Inflammatory macrophage (primary cell): ENCODE results near the gene PSMB1.

Source experiments
- DNase-seq, 2 donors: peaks; one replicate each; pipeline ENCODE4 v3.0.0-alpha.2; 2020 to 2022
- total RNA-seq, 18 experiments: gene quantifications; one replicate each; lab custom pipeline; 2026; ENCODE audit warnings: mixed read lengths in 6 of 18, inconsistent platforms in 2 of 18; lab: John Stamatoyannopoulos, UW

Gene PSMB1
- 81.8 to 150 (median 118) reads per million in 18 experiments for total RNA-seq

- DNase-seq = peak; percentile 91 to 96
These were observed at the start of gene PSMB1 for GRCh38 chr6:170552765-170553533. Gene PSMB1 (minus strand): TSS chr6:170553307. CDS start chr6:170553242, 65 bp downstream.

- DNase-seq = no peak
These were observed 44.2 kb upstream of the PSMB1 start for GRCh38 chr6:170597278-170597677.

GRCh38 chr6:170596426-170596825 lies 43.3 kb upstream of the PSMB1 start:
- DNase-seq = no peak

GRCh38 chr6:170590725-170591124 lies 37.6 kb upstream of the PSMB1 start:
- no peak for DNase-seq

- no peak for DNase-seq
These were observed 31.9 kb upstream of the PSMB1 start for GRCh38 chr6:170584954-170585498.

- DNase-seq = peak; percentile 94 to 96
These were observed 31.3 kb upstream of the PSMB1 start, which contains the start of gene PDCD2 for GRCh38 chr6:170584181-170584953. Gene PDCD2 (minus strand): TSS chr6:170584637. CDS start chr6:170584581, 56 bp downstream.

GRCh38 chr6:170583756-170584180 lies 30.7 kb upstream of the PSMB1 start:
- DNase-seq = no peak

GRCh38 chr6:170578909-170579308 lies 25.8 kb upstream of the PSMB1 start:
- no peak for DNase-seq

GRCh38 chr6:170575250-170575649 lies 22.1 kb upstream of the PSMB1 start:
- DNase-seq = no peak

- no peak for DNase-seq
These were observed 19.8 kb upstream of the PSMB1 start for GRCh38 chr6:170572704-170573466.

- DNase-seq = no peak
These were observed 11.9 kb upstream of the PSMB1 start for GRCh38 chr6:170564936-170565530.

- no peak for DNase-seq
These were observed 8.4 kb upstream of the PSMB1 start for GRCh38 chr6:170561555-170561954.

GRCh38 chr6:170555305-170555704 lies 2.2 kb upstream of the PSMB1 start:
- DNase-seq = no peak

- no peak for DNase-seq
These were observed 1.7 kb upstream of the PSMB1 start for GRCh38 chr6:170554796-170555137.

- DNase-seq = peak; percentile 98 to 99
These were observed 1.1 kb upstream of the PSMB1 start, which contains the start of gene TBP for GRCh38 chr6:170554013-170554795. Gene TBP (plus strand): TSS chr6:170554369. CDS start chr6:170557030, 2,661 bp downstream.

GRCh38 chr6:170553534-170554012 lies 466 bp upstream of the PSMB1 start:
- peak in 1 of 2 donors; percentile 44 for DNase-seq

- no peak for DNase-seq
These were observed 7.7 kb downstream of the PSMB1 start for GRCh38 chr6:170545405-170545804.

- no peak for DNase-seq
These were observed 10.9 kb downstream of the PSMB1 start for GRCh38 chr6:170542031-170542719.

GRCh38 chr6:170537329-170537728 lies 15.8 kb downstream of the PSMB1 start:
- no peak for DNase-seq

- no peak for DNase-seq
These were observed 16.4 kb downstream of the PSMB1 start for GRCh38 chr6:170536671-170537070.
